HepG2 (cell line): Measurements from ENCODE around the gene CCDC175. TPM values are rescaled to one million over a fixed set of nuclear protein-coding genes. Genes with fewer than 3 reads are reported as not detected.
A peak's percentile ranks its signal among the peaks of the same experiment; 100 is the strongest.

Source experiments
- ATAC-seq: fragments of 200-7000 bp; cut with Tn5 transposase; 3 replicates; pipeline ENCODE4 v1.9.1; 2020; ENCODE audit warnings: mild to moderate bottlenecking, moderate library complexity
- BruUV-seq: library from RNA; stranded (reverse); fragments of 400-500 nt; replicated peaks from 2 replicates; lab custom pipeline; 2021; lab: Mats Ljungman, UMichigan
- CTCF ChIA-PET: fragments of 300-600 bp; formaldehyde crosslinking; extraction: SDS; loops from one replicate; lab custom pipeline; 2021; ENCODE audit warnings: low total read pairs, inconsistent platforms, low intra/inter-chr PET ratio; lab: Yijun Ruan, JAX
- POLR2A ChIA-PET: fragments of 350-600 bp; sonication (Branson Sonifier 250); formaldehyde crosslinking; loops from one replicate; lab custom pipeline; 2020; ENCODE audit warnings: antibody characterized with exemption, inconsistent platforms; lab: Yijun Ruan, JAX
- DNase-seq: peaks from one replicate; pipeline ENCODE4 v3.0.0-alpha.2; 2015; ENCODE audit warnings: low spot score
- FAIRE-seq: peaks from 3 replicates; lab custom pipeline; 2011; peaks lifted over from hg19 to GRCh38; lab: Jason Lieb, UNC
- H2AFZ ChIP-seq: one replicate; pipeline ENCODE4 v1.6.1; 2011; ENCODE audit warnings: low read length, inconsistent platforms
- H3K27ac ChIP-seq: fragments of 300-600 bp; 3 replicates; pipeline ENCODE4 v1.8.0; 2011; ENCODE audit warnings: mixed run types, mild to moderate bottlenecking, mixed read lengths, low read length, inconsistent platforms; ENCODE audit not compliant: insufficient read depth; ENCODE audit errors: extremely low read length
- H3K27me3 ChIP-seq, 2 experiments: fragments of 200-600 bp in 1 of 2; 2 replicates in 1 of 2; 3 replicates in 1 of 2; pipeline versions ENCODE4 v1.6.0 to v1.8.0; 2011; ENCODE audit warnings: low read length in 2 of 2, mild to moderate bottlenecking in 2 of 2, moderate library complexity in 2 of 2, inconsistent platforms in 1 of 2; ENCODE audit not compliant: insufficient read depth in 2 of 2, control insufficient read depth in 1 of 2
- H3K36me3 ChIP-seq, 2 experiments: fragments of 200-600 bp in 1 of 2; replicated peaks in 1 of 2; 2 replicates in 1 of 2; 3 replicates in 1 of 2; pipeline versions ENCODE4 v1.5.1 to v1.8.0; 2011; ENCODE audit warnings: low read length in 2 of 2, inconsistent platforms in 1 of 2; ENCODE audit not compliant: insufficient read depth in 2 of 2, control insufficient read depth in 1 of 2
- H3K4me1 ChIP-seq: 2 replicates; pipeline ENCODE4 v1.5.1; 2012; ENCODE audit warnings: low read length, inconsistent platforms; ENCODE audit not compliant: insufficient read depth
- H3K4me2 ChIP-seq: 2 replicates; pipeline ENCODE4 v1.6.0; 2011; ENCODE audit warnings: low read depth, low read length, inconsistent platforms
- H3K4me3 ChIP-seq, 3 experiments: fragments of 200-600 bp in 1 of 3; sonication (generic), shearing (Covaris generic) in 1 of 3; replicated peaks in 1 of 3; 2 replicates each; pipeline ENCODE4 v1.5.1; 2011 to 2016; ENCODE audit warnings: low read length in 3 of 3, inconsistent platforms in 2 of 3, low read depth in 2 of 3, mild to moderate bottlenecking in 2 of 3, control low read depth in 1 of 3, mixed read lengths in 1 of 3; ENCODE audit not compliant: insufficient read depth in 1 of 3
- H3K79me2 ChIP-seq: one replicate; pipeline ENCODE4 v1.6.1; 2011; ENCODE audit warnings: low read length, inconsistent platforms; ENCODE audit not compliant: insufficient read depth
- H3K9ac ChIP-seq: 2 replicates; pipeline ENCODE4 v1.6.0; 2011; ENCODE audit warnings: mild to moderate bottlenecking, low read depth, low read length, inconsistent platforms; ENCODE audit not compliant: insufficient read depth
- H3K9me3 ChIP-seq: 2 replicates; pipeline ENCODE4 v1.5.1; 2012; ENCODE audit warnings: mild to moderate bottlenecking, low read length
- H4K20me1 ChIP-seq: 2 replicates; pipeline ENCODE4 v1.6.0; 2011; ENCODE audit warnings: inconsistent platforms, mild to moderate bottlenecking, low read length, moderate library complexity; ENCODE audit not compliant: insufficient read depth
- DPF2 ChIP-seq: sonication (generic); formaldehyde crosslinking; IDR thresholded peaks from 2 replicates; pipeline ENCODE4 v1.4.0; 2020; ENCODE audit warnings: mild to moderate bottlenecking, low read depth, missing genetic modification reagents, borderline replicate concordance
- HNF4A ChIP-seq: sonication (generic); formaldehyde crosslinking; IDR thresholded peaks from 2 replicates; pipeline ENCODE4 v1.4.0; 2020; ENCODE audit warnings: missing genetic modification reagents
- RBM22 ChIP-seq: fragments of 200-400 bp; formaldehyde crosslinking; optimal IDR thresholded peaks from 2 replicates; pipeline ENCODE3; 2017; ENCODE audit warnings: mild to moderate bottlenecking, low read length, moderate library complexity
- RFXAP ChIP-seq: sonication (generic); formaldehyde crosslinking; IDR thresholded peaks from 2 replicates; pipeline ENCODE4 v1.4.0; 2020; ENCODE audit warnings: missing genetic modification reagents, borderline replicate concordance
- TSC22D2 ChIP-seq: sonication (generic); formaldehyde crosslinking; IDR thresholded peaks from 2 replicates; pipeline ENCODE4 v1.5.1; 2020; ENCODE audit warnings: missing genetic modification reagents, mild to moderate bottlenecking, borderline replicate concordance
- ZBTB8A ChIP-seq: sonication (generic); formaldehyde crosslinking; IDR thresholded peaks from 2 replicates; pipeline ENCODE4 v1.4.0; 2020; ENCODE audit warnings: mild to moderate bottlenecking, low read depth, missing genetic modification reagents, borderline replicate concordance
- ZFP62 ChIP-seq: sonication (generic); formaldehyde crosslinking; IDR thresholded peaks from 2 replicates; pipeline ENCODE4 v1.4.0; 2020; ENCODE audit warnings: missing genetic modification reagents
- ZNF761 ChIP-seq: sonication (generic); formaldehyde crosslinking; conservative IDR thresholded peaks from 2 replicates; pipeline ENCODE4 v1.4.0; 2020; ENCODE audit warnings: mild to moderate bottlenecking, missing genetic modification reagents
- WGBS: methylation state at CpG from one replicate; pipeline ENCODE4 v1.1.6; 2017; ENCODE audit warnings: low lambda C conversion rate; 5-methylcytosine and 5-hydroxymethylcytosine counted together
- in situ Hi-C: cut with HindIII; loops from 2 replicates; pipeline ENCODE4 v1.10.0; 2017; ENCODE audit warnings: low pct_unique_long_range_greater_than_20kb; ENCODE audit not compliant: extremely low pct_ligation_motif_present
- intact Hi-C: fragments of 100-400 bp; cut with micrococcal nuclease; formaldehyde crosslinking; loops from one replicate; pipeline ENCODE4 v1.10.0; 2022; ENCODE audit not compliant: unreplicated experiment
- polyA plus RNA-seq, 8 experiments: library from polyadenylated mRNA; depleted of rRNA in 3 of 8; stranded (reverse) in 7 of 8; unstranded in 1 of 8; fragments of >200 nt; fragmentation: Illumina TruSeq in 4 of 8; extraction: Trizol in 4 of 8; gene quantifications; 2 replicates each; pipeline versions ENCODE4 v1.2.1 to v1.2.3, GENCODE V29; 2011 to 2016; ENCODE audit warnings: low read depth in 4 of 8, missing spikeins in 1 of 8, mixed read lengths in 1 of 8; ENCODE audit not compliant: insufficient read depth in 1 of 8
- total RNA-seq, 5 experiments: library from RNA; depleted of rRNA; stranded (reverse); fragments of >200 nt; fragmentation: Illumina TruSeq; extraction: Trizol; gene quantifications; 2 replicates each; pipeline ENCODE4 v1.2.3, GENCODE V29; 2016; ENCODE audit warnings: low read depth in 1 of 5
- TF ChIP-seq, protein P1 (sequence below): sonication (generic); formaldehyde crosslinking; IDR thresholded peaks from 2 replicates; pipeline ENCODE4 v1.5.1; 2020; ENCODE audit warnings: missing genetic modification reagents, mild to moderate bottlenecking, borderline replicate concordance
- TF ChIP-seq, protein P2 (sequence below): sonication (generic); formaldehyde crosslinking; conservative IDR thresholded peaks from 2 replicates; pipeline ENCODE4 v1.4.0; 2020; ENCODE audit warnings: mild to moderate bottlenecking, missing genetic modification reagents, moderate library complexity
- TF ChIP-seq, protein P3 (sequence below): sonication (generic); formaldehyde crosslinking; IDR thresholded peaks from 2 replicates; pipeline ENCODE4 v1.5.0; 2020; ENCODE audit warnings: mild to moderate bottlenecking, missing genetic modification reagents, moderate library complexity

The CCDC175 gene
- total and polyA plus RNA-seq, 2 of the 13 experiments (the other 11 are each of a cell fraction or from before 2014, with no cell fraction given) = not detected

DNA sequence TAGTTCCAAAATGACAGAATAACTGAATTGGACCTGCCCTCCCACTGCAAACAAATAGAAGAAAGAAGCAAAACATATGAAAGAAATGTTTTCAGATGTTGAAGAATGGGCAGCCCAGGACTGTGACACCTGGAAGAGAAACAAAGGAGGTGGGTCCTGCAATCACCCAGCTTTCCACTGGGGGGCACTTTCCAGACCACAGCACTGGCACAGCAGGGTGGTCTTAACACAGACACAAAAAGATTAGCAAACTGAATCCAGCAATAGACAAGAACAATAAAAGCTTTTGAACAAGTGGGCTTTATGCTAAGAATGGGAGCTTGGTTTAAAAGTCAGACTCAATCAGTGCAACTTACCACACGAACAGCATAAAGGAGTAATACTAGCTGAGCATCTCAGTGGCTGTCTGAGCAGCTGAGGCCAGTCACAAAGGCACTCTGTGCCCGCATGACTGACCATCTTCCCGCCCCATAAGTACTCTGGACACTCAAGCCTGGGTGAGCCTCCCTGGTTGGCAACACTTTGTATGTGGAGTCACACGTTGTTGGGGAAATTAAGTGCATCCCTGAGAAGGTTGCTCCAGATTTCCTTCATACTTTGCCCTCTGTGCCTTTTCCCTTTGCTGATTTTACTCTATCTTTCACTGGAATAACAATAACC, 64.6 kb downstream of the CCDC175 start:
- ChIA-PET POLR2A (no interaction called here), CTCF (no interaction called here)
- H3K4me3 ChIP-seq = no peak overlapping the region
- no peaks in the 10 kb centered on the region for H3K36me3 ChIP-seq
- DNase-seq (no peak), FAIRE-seq (no peak), ATAC-seq (peak; percentile 63; the same call in 2 of the 3 replicates)
- in situ Hi-C loops (loop anchor here (25.0 kb wide), 1 partner anchor 675 kb away; no protein-coding TSS in a partner anchor), intact Hi-C loops (no loop called here)
- H3K9me3 ChIP-seq = no peaks in the 10 kb centered on the region
- H3K4me2 ChIP-seq = no peak overlapping the region
- 50% methylated on average over 4 of the region's 4 CpGs for WGBS
- no peak overlapping the region for H3K27ac ChIP-seq
- no peak overlapping the region for H2AFZ ChIP-seq
- H3K79me2 ChIP-seq = no peaks in the 10 kb centered on the region
- peaks cover 30% of the 10 kb centered on the region for H3K4me1 ChIP-seq
- TF ChIP-seq HNF4A (CRISPR knock-in tag) (no peak), RFXAP (CRISPR knock-in tag) (no peak), ZFP62 (no peak), TSC22D2 (CRISPR knock-in tag) (0 out of 2 replicates have a peak, but pooled peaks have one; percentile 20), ZBTB8A (CRISPR knock-in tag) (no peak), RBM22 (no peak), ZNF761 (CRISPR knock-in tag) (no peak), DPF2 (CRISPR knock-in tag) (no peak)
- TF ChIP-seq, protein P1, sequence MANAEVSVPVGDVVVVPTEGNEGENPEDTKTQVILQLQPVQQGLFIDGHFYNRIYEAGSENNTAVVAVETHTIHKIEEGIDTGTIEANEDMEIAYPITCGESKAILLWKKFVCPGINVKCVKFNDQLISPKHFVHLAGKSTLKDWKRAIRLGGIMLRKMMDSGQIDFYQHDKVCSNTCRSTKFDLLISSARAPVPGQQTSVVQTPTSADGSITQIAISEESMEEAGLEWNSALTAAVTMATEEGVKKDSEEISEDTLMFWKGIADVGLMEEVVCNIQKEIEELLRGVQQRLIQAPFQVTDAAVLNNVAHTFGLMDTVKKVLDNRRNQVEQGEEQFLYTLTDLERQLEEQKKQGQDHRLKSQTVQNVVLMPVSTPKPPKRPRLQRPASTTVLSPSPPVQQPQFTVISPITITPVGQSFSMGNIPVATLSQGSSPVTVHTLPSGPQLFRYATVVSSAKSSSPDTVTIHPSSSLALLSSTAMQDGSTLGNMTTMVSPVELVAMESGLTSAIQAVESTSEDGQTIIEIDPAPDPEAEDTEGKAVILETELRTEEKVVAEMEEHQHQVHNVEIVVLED (CRISPR knock-in tag) = no peak
- TF ChIP-seq, protein P2, sequence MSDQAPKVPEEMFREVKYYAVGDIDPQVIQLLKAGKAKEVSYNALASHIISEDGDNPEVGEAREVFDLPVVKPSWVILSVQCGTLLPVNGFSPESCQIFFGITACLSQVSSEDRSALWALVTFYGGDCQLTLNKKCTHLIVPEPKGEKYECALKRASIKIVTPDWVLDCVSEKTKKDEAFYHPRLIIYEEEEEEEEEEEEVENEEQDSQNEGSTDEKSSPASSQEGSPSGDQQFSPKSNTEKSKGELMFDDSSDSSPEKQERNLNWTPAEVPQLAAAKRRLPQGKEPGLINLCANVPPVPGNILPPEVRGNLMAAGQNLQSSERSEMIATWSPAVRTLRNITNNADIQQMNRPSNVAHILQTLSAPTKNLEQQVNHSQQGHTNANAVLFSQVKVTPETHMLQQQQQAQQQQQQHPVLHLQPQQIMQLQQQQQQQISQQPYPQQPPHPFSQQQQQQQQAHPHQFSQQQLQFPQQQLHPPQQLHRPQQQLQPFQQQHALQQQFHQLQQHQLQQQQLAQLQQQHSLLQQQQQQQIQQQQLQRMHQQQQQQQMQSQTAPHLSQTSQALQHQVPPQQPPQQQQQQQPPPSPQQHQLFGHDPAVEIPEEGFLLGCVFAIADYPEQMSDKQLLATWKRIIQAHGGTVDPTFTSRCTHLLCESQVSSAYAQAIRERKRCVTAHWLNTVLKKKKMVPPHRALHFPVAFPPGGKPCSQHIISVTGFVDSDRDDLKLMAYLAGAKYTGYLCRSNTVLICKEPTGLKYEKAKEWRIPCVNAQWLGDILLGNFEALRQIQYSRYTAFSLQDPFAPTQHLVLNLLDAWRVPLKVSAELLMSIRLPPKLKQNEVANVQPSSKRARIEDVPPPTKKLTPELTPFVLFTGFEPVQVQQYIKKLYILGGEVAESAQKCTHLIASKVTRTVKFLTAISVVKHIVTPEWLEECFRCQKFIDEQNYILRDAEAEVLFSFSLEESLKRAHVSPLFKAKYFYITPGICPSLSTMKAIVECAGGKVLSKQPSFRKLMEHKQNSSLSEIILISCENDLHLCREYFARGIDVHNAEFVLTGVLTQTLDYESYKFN (CRISPR knock-in tag) = no peak
- TF ChIP-seq, protein P3, sequence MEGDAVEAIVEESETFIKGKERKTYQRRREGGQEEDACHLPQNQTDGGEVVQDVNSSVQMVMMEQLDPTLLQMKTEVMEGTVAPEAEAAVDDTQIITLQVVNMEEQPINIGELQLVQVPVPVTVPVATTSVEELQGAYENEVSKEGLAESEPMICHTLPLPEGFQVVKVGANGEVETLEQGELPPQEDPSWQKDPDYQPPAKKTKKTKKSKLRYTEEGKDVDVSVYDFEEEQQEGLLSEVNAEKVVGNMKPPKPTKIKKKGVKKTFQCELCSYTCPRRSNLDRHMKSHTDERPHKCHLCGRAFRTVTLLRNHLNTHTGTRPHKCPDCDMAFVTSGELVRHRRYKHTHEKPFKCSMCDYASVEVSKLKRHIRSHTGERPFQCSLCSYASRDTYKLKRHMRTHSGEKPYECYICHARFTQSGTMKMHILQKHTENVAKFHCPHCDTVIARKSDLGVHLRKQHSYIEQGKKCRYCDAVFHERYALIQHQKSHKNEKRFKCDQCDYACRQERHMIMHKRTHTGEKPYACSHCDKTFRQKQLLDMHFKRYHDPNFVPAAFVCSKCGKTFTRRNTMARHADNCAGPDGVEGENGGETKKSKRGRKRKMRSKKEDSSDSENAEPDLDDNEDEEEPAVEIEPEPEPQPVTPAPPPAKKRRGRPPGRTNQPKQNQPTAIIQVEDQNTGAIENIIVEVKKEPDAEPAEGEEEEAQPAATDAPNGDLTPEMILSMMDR (CRISPR knock-in tag) = peak; percentile 59
- TF ChIP-seq, all 625 proteins: peak for 2
- no TSS peak for BruUV-seq
- H3K27me3 ChIP-seq = no peaks in the 10 kb centered on the region
- H3K9ac ChIP-seq = no peak overlapping the region
- H4K20me1 ChIP-seq = no peaks in the 10 kb centered on the region
